Heart left ventricle (tissue), 16 donors: ENCODE results near the gene CCDC34. TPM values are rescaled to one million over a fixed set of nuclear protein-coding genes. Genes with fewer than 3 reads are reported as not detected.

Experiments used
- ATAC-seq, 4 donors: fragments of 200-7000 bp; cut with Tn5 transposase; one replicate each; pipeline ENCODE4 v1.9.1; 2020 to 2022; ENCODE audit warnings: moderate library complexity in 4 of 4, mild to moderate bottlenecking in 3 of 4, moderate number of reproducible peaks in 1 of 4
- DNase-seq, 5 donors: peaks; one replicate each; pipeline ENCODE4 v3.0.0-alpha.2; 2020
- H3K27ac ChIP-seq, 12 donors: fragments of 200-600 bp; sonication (generic) in 4 of 12; one replicate each; pipeline versions ENCODE4 v1.5.0 to v1.8.0; 2016 to 2022; ENCODE audit warnings: mild to moderate bottlenecking in 2 of 12
- H3K27me3 ChIP-seq, 9 donors: fragments of 200-600 bp; sonication (generic) in 2 of 9; one replicate each; pipeline versions ENCODE4 v1.5.1 to v1.8.0; 2016 to 2022; ENCODE audit warnings: mild to moderate bottlenecking in 3 of 9
- H3K36me3 ChIP-seq, 9 donors: fragments of 200-600 bp; sonication (generic) in 2 of 9; one replicate each; pipeline versions ENCODE4 v1.5.0 to v1.8.0; 2018 to 2022; ENCODE audit warnings: mild to moderate bottlenecking in 2 of 9
- H3K4me1 ChIP-seq, 12 donors: fragments of 200-600 bp; sonication (generic) in 4 of 12; one replicate each; pipeline versions ENCODE4 v1.5.0 to v1.8.0; 2016 to 2022; ENCODE audit warnings: mild to moderate bottlenecking in 3 of 12
- H3K4me3 ChIP-seq, 12 donors: fragments of 200-600 bp; sonication (generic) in 4 of 12; one replicate each; pipeline versions ENCODE4 v1.5.0 to v1.8.0; 2017 to 2022; ENCODE audit warnings: mild to moderate bottlenecking in 9 of 12, moderate library complexity in 4 of 12
- H3K9me3 ChIP-seq, 12 donors: fragments of 200-600 bp; sonication (generic) in 4 of 12; one replicate each; pipeline versions ENCODE4 v1.5.0 to v1.8.0; 2016 to 2022; ENCODE audit warnings: mild to moderate bottlenecking in 1 of 12
- CTCF ChIP-seq, 12 donors: fragments of 200-600 bp; sonication (generic) in 4 of 12; IDR thresholded peaks; one replicate each; pipeline versions ENCODE4 v1.5.0 to v1.8.0; 2018 to 2022; ENCODE audit warnings: antibody characterized with exemption in 12 of 12, mild to moderate bottlenecking in 5 of 12
- POLR2A ChIP-seq, 2 donors: fragments of 450-650 bp; IDR thresholded peaks; one replicate each; pipeline ENCODE4 v1.6.1; 2017; ENCODE audit warnings: antibody characterized with exemption in 2 of 2, mild to moderate bottlenecking in 2 of 2, moderate library complexity in 2 of 2
- WGBS, 4 donors: extraction: QIAGEN DNeasy Blood & Tissue Kit in 2 of 4; methylation state at CpG; one replicate each; pipeline versions ENCODE4 v1.1.5 to v1.1.7; 2013 to 2018; 5-methylcytosine and 5-hydroxymethylcytosine counted together
- intact Hi-C, 10 donors: fragments of 100-400 bp; cut with DNase I; formaldehyde crosslinking; loops; one replicate each; pipeline versions ENCODE4 v1.11.1 to v1.14.2; 2022
- polyA plus RNA-seq, 2 donors: library from polyadenylated mRNA; stranded (reverse); fragments of 200-250 nt; gene quantifications; one replicate each; pipeline ENCODE4 v1.2.3, GENCODE V29; 2013
- total RNA-seq, 9 donors: library from RNA; depleted of rRNA in 2 of 9; stranded (reverse); fragments of >200 nt in 2 of 9; fragmentation: NEBNext Ultra II Directional in 3 of 9; extraction: Animal tissue kit (Norgen Biotek cat#: 25700) in 3 of 9; gene quantifications; one replicate each; pipeline versions ENCODE4 v1.1.0 to v1.2.4, GENCODE V29; 2016 to 2023
- donor health status: ischemic (EF 13 %, LVEDD 7.1; RV severe dilation, severe dysfunction).
- donor health status: healthy with polysubstance abuse.
- donor health status: DM: no; HTN: yes; CAD: no.
- donor health status: DM: no; HTN: no; CAD: no.
- donor health status: ischemic (EF 25% LVEDD 6.9; RV normal size, moderate dysfunction).
- donor health status: ischemic (EF 25% LVEDD 5.7; RV mildly dilated, moderate dysfunction).
- donor health status: healthy.
- donor health status: DM: yes; HTN: yes; CAD: no.
- donor health status: ischemic (EF 35%, LVEDD 5.7; RV mildly dilated, moderate dysfunction).
- donor health status: nonischemic (EF 11% LVEDD 7.7; RV severe dilation, severe dysfunction).
- donor health status: DM: yes; HTN: yes; CAD: no.
- donor health status: PGD.
- donor health status: ischemic (EF 29% LVEDD 5.4; RV normal size, mild dysfunction).
- donor health status: nonischemic (EF 23%, LVEDD 6.1; RV moderate dilation, normal function).

The CCDC34 gene
- total and polyA plus RNA-seq, 11 donors, result 1.1 to 8.3 (median 3.0) TPM

- ATAC-seq (no peak), DNase-seq (no peak)
- Histone ChIP-seq H3K27ac (no peak overlapping the region), H3K4me1 (peaks cover 0 to 20% (median 0%) of the 10 kb centered on the region in 12 donors), H3K4me3 (no peak overlapping the region), H3K27me3 (no peaks in the 10 kb centered on the region), H3K9me3 (no peaks in the 10 kb centered on the region), H3K36me3 (peaks cover 0 to 35% (median 0%) of the 10 kb centered on the region in 9 donors)
- WGBS, 4 donors, result 73 to 79% (median 76%) methylated on average over 4 of the region's 4 CpGs
- no peak for TF ChIP-seq POLR2A (IDR thresholded peaks at IDR 0.05)
- no peak for TF ChIP-seq CTCF (IDR thresholded peaks at IDR 0.05)
- intact Hi-C loops, result loop anchor here in 2 of 10 donors (5.0 to 10.0 kb wide), 2 partner anchors 81 to 88 kb away; partner anchors contain the start of gene LGR4 (in 1 of the 2)
These were observed 23.3 kb upstream of the CCDC34 start for GRCh38 chr11:27386181-27386845.

GRCh38 chr11:27385245-27385644 is 22.2 kb upstream of the CCDC34 start:
- H3K4me3 ChIP-seq, result peak overlapping the region in 1 of 12 donors; percentile 7
- H3K27me3 ChIP-seq, result no peaks in the 10 kb centered on the region
- 40 to 57% (median 52%) methylated on average over 5 of the region's 5 CpGs for WGBS, 4 donors
- no peaks in the 10 kb centered on the region for H3K9me3 ChIP-seq
- peak in 2 of 5 donors; percentile 35 to 58 for DNase-seq
- H3K36me3 ChIP-seq, result peaks cover 0 to 42% (median 4%) of the 10 kb centered on the region in 9 donors
- ATAC-seq, result peak in 3 of 4 donors; percentile 43 to 84 (median 72)
- peak overlapping the region in 3 of 12 donors; percentile 3 to 40 (median 9) for H3K27ac ChIP-seq
- H3K4me1 ChIP-seq, result peaks cover 0 to 20% (median 0%) of the 10 kb centered on the region in 12 donors
- TF ChIP-seq POLR2A (IDR thresholded peaks at IDR 0.05) (no peak), CTCF (IDR thresholded peaks at IDR 0.05) (no peak)
- intact Hi-C loops, result loop anchor here in 2 of 10 donors (5.0 to 10.0 kb wide), 2 partner anchors 82 to 90 kb away; partner anchors contain the start of gene LGR4 (in 1 of the 2)

- H3K36me3 ChIP-seq, result peaks cover 0 to 52% (median 11%) of the 10 kb centered on the region in 9 donors
- H3K4me3 ChIP-seq, result no peak overlapping the region
- no peak for TF ChIP-seq CTCF (IDR thresholded peaks at IDR 0.05)
- TF ChIP-seq POLR2A (IDR thresholded peaks at IDR 0.05), result no peak
- ATAC-seq (no peak), DNase-seq (no peak)
- H3K9me3 ChIP-seq, result no peaks in the 10 kb centered on the region
- no peak overlapping the region for H3K27ac ChIP-seq
- H3K27me3 ChIP-seq, result no peaks in the 10 kb centered on the region
- intact Hi-C loops, result loop anchor here in 1 of 10 donors (10.0 kb wide), 1 partner anchor 91 kb away; the partner anchor contains the start of gene LGR4
- peaks cover 0 to 20% (median 0%) of the 10 kb centered on the region in 12 donors for H3K4me1 ChIP-seq
These were observed 21.2 kb upstream of the CCDC34 start for GRCh38 chr11:27384227-27384626.

- H3K9me3 ChIP-seq, result no peaks in the 10 kb centered on the region
- intact Hi-C loops, result loop anchor here in 1 of 10 donors (10.0 kb wide), 1 partner anchor 91 kb away; the partner anchor contains the start of gene LGR4
- H3K4me1 ChIP-seq, result peaks cover 0 to 20% (median 0%) of the 10 kb centered on the region in 12 donors
- no peak overlapping the region for H3K27ac ChIP-seq
- ATAC-seq (no peak), DNase-seq (no peak)
- no peaks in the 10 kb centered on the region for H3K27me3 ChIP-seq
- H3K4me3 ChIP-seq, result no peak overlapping the region
- H3K36me3 ChIP-seq, result peaks cover 0 to 58% (median 11%) of the 10 kb centered on the region in 9 donors
- WGBS, 4 donors, result 70 to 79% (median 76%) methylated on average over 1 of the region's 1 CpG
- TF ChIP-seq POLR2A (IDR thresholded peaks at IDR 0.05) (no peak), CTCF (IDR thresholded peaks at IDR 0.05) (no peak)
These were observed 20.6 kb upstream of the CCDC34 start for GRCh38 chr11:27383645-27384044.
